Panc1 (cell line): ENCODE measurements around the gene MRPS5. TPM values are rescaled to one million over a fixed set of nuclear protein-coding genes. Genes with fewer than 3 reads are reported as not detected.

Experiments
- ATAC-seq: fragments of 200-7000 bp; cut with Tn5 transposase; 2 replicates; pipeline ENCODE4 v1.9.1; 2020; ENCODE audit warnings: mild to moderate bottlenecking, moderate library complexity
- BruUV-seq: library from RNA; stranded (reverse); fragments of 400-500 nt; replicated peaks from 2 replicates; lab custom pipeline; 2021; lab: Mats Ljungman, UMichigan
- CTCF ChIA-PET: fragments of 300-600 bp; sonication (Branson Sonifier 250); formaldehyde crosslinking; loops from one replicate; lab custom pipeline; 2022; ENCODE audit warnings: antibody characterized with exemption; lab: Charles Lee
- POLR2A ChIA-PET: fragments of 300-600 bp; sonication (Branson Sonifier 250); formaldehyde crosslinking; loops from one replicate; lab custom pipeline; 2022; ENCODE audit warnings: antibody characterized with exemption; lab: Charles Lee
- DNase-seq: peaks from one replicate; pipeline ENCODE4 v3.0.0-alpha.2; 2010; ENCODE audit warnings: low read depth, low spot score
- H3K27ac ChIP-seq: 2 replicates; pipeline ENCODE4 v1.5.1; 2011; ENCODE audit warnings: mild to moderate bottlenecking, low read length, inconsistent platforms
- H3K27me3 ChIP-seq: fragments of 200-500 bp; sonication (Bioruptor generic); 2 replicates; pipeline ENCODE4 v1.6.0; 2014; ENCODE audit warnings: low read length, inconsistent platforms; ENCODE audit not compliant: control insufficient read depth, insufficient read depth
- H3K36me3 ChIP-seq: fragments of 200-500 bp; sonication (Bioruptor generic); 2 replicates; pipeline ENCODE4 v1.5.1; 2014; ENCODE audit warnings: inconsistent platforms, mild to moderate bottlenecking, low read length, moderate library complexity; ENCODE audit not compliant: control insufficient read depth, insufficient read depth
- H3K4me1 ChIP-seq: 2 replicates; pipeline ENCODE4 v1.5.1; 2011; ENCODE audit warnings: inconsistent platforms, mild to moderate bottlenecking, low read length, moderate library complexity; ENCODE audit not compliant: control insufficient read depth, insufficient read depth
- H3K4me3 ChIP-seq, 2 experiments: 2 replicates each; pipeline ENCODE4 v1.5.1; 2011 to 2012; ENCODE audit warnings: low read depth in 2 of 2, low read length in 2 of 2, mild to moderate bottlenecking in 2 of 2, inconsistent platforms in 1 of 2, moderate library complexity in 1 of 2
- H3K9me3 ChIP-seq: fragments of 200-500 bp; sonication (Bioruptor generic); 2 replicates; pipeline ENCODE4 v1.5.1; 2014; ENCODE audit warnings: low read depth, mild to moderate bottlenecking, inconsistent platforms, low read length, moderate library complexity; ENCODE audit not compliant: control insufficient read depth, insufficient read depth
- POLR2AphosphoS5 ChIP-seq: IDR thresholded peaks from 2 replicates; pipeline ENCODE4 v1.6.1; 2012; ENCODE audit warnings: mild to moderate bottlenecking, low read depth, low read length, moderate library complexity
- SIN3A ChIP-seq: IDR thresholded peaks from 2 replicates; pipeline ENCODE4 v1.6.1; 2012; ENCODE audit warnings: low read depth, mild to moderate bottlenecking, low read length, moderate library complexity, borderline replicate concordance; ENCODE audit not compliant: insufficient read depth
- TCF7L2 ChIP-seq: IDR thresholded peaks from 2 replicates; pipeline ENCODE4 v1.6.1; 2011; ENCODE audit warnings: mild to moderate bottlenecking, low read depth, low read length, inconsistent platforms
- in situ Hi-C: cut with HindIII; loops from 2 replicates; pipeline ENCODE4 v1.10.0; 2016; ENCODE audit warnings: low sequenced_read_pairs, low pct_unique_long_range_greater_than_20kb
- intact Hi-C: fragments of 100-400 bp; cut with micrococcal nuclease; formaldehyde crosslinking; loops from one replicate; pipeline ENCODE4 v1.10.0; 2022; ENCODE audit not compliant: unreplicated experiment
- total RNA-seq: library from RNA; stranded (reverse); gene quantifications from one replicate; pipeline ENCODE4 v1.2.1, GENCODE V29; 2021; ENCODE audit not compliant: unreplicated experiment
- TF ChIP-seq, protein P1 (sequence below): fragments of 450-650 bp; IDR thresholded peaks from 2 replicates; pipeline ENCODE4 v1.5.1; 2017; ENCODE audit warnings: mild to moderate bottlenecking
- TF ChIP-seq, protein P2 (sequence below), 2 experiments: IDR thresholded peaks; 2 replicates each; pipeline ENCODE4 v1.6.1; 2011 to 2012; ENCODE audit warnings: low read depth in 2 of 2, control low read depth in 1 of 2, low read length in 1 of 2, mild to moderate bottlenecking in 1 of 2, moderate library complexity in 1 of 2; ENCODE audit not compliant: insufficient read depth in 1 of 2

MRPS5 gene
- total RNA-seq, 1 experiment from 2014 or later = 95.8 TPM

DNA sequence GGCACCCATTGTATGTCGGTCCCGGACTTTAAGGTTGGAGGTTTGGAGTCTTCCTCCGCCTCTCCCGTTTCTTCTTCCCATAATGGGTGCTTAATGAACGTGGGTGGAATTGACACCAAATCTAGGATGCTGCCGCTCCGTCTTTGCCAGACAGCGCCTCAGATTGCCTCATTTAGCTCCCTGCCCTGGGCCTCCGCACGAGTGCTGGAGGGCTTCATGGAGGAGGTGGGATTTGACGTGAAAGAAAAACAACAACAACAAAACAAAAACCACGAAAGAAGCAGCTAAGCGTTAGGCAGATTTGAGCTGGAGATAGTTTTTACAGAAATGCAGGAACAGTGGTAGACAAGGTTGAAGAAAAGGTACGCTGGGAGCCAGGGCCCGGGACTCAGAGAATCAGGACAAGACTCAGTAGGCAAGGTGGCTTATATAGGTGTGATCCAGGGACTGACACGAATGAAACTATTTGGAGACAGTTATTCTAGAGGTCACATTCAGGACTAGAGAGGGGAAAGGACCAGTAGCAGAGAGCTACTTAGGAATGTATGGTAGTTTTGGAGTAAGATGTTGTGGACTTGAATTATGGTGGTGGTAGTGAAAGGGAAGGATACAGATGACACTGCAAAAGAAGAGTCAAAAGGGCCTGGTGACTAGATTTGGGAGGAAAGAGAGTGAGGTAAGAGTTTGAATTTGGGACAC lies 44.6 kb upstream of the MRPS5 start:
- intact Hi-C loops = no loop called here
- TF ChIP-seq, protein P1, sequence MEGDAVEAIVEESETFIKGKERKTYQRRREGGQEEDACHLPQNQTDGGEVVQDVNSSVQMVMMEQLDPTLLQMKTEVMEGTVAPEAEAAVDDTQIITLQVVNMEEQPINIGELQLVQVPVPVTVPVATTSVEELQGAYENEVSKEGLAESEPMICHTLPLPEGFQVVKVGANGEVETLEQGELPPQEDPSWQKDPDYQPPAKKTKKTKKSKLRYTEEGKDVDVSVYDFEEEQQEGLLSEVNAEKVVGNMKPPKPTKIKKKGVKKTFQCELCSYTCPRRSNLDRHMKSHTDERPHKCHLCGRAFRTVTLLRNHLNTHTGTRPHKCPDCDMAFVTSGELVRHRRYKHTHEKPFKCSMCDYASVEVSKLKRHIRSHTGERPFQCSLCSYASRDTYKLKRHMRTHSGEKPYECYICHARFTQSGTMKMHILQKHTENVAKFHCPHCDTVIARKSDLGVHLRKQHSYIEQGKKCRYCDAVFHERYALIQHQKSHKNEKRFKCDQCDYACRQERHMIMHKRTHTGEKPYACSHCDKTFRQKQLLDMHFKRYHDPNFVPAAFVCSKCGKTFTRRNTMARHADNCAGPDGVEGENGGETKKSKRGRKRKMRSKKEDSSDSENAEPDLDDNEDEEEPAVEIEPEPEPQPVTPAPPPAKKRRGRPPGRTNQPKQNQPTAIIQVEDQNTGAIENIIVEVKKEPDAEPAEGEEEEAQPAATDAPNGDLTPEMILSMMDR = no peak
- no peak for TF ChIP-seq SIN3A
- TF ChIP-seq, protein P2, sequence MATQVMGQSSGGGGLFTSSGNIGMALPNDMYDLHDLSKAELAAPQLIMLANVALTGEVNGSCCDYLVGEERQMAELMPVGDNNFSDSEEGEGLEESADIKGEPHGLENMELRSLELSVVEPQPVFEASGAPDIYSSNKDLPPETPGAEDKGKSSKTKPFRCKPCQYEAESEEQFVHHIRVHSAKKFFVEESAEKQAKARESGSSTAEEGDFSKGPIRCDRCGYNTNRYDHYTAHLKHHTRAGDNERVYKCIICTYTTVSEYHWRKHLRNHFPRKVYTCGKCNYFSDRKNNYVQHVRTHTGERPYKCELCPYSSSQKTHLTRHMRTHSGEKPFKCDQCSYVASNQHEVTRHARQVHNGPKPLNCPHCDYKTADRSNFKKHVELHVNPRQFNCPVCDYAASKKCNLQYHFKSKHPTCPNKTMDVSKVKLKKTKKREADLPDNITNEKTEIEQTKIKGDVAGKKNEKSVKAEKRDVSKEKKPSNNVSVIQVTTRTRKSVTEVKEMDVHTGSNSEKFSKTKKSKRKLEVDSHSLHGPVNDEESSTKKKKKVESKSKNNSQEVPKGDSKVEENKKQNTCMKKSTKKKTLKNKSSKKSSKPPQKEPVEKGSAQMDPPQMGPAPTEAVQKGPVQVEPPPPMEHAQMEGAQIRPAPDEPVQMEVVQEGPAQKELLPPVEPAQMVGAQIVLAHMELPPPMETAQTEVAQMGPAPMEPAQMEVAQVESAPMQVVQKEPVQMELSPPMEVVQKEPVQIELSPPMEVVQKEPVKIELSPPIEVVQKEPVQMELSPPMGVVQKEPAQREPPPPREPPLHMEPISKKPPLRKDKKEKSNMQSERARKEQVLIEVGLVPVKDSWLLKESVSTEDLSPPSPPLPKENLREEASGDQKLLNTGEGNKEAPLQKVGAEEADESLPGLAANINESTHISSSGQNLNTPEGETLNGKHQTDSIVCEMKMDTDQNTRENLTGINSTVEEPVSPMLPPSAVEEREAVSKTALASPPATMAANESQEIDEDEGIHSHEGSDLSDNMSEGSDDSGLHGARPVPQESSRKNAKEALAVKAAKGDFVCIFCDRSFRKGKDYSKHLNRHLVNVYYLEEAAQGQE (IDR thresholded peaks at IDR 0.05; ENCODE audit: insufficient read depth in 1 of 2, low read depth in 2 of 2, low read length in 1 of 2) = no peak
- no peak for TF ChIP-seq TCF7L2
- TF ChIP-seq POLR2AphosphoS5 = no peak
- POLR2A ChIA-PET = no interaction called here
- DNase-seq = no peak
- CTCF ChIA-PET = interaction anchor here (0.5 kb wide), 1 partner anchor 27 kb away, joined by 6 read pairs; no protein-coding TSS in a partner anchor
- Histone ChIP-seq H3K4me3 (peak overlapping the region; percentile 89 to 99), H3K27me3 (no peaks in the 10 kb centered on the region), H3K36me3 (peaks cover 2% of the 10 kb centered on the region; the same call in 1 of the 2 replicates), H3K27ac (peak overlapping the region; percentile 99), H3K4me1 (peaks cover 11% of the 10 kb centered on the region), H3K9me3 (no peaks in the 10 kb centered on the region)
- in situ Hi-C loops = no loop called here
- no peak; the same call in 1 of the 2 replicates for ATAC-seq
- BruUV-seq = TSS peak; percentile 78

DNA sequence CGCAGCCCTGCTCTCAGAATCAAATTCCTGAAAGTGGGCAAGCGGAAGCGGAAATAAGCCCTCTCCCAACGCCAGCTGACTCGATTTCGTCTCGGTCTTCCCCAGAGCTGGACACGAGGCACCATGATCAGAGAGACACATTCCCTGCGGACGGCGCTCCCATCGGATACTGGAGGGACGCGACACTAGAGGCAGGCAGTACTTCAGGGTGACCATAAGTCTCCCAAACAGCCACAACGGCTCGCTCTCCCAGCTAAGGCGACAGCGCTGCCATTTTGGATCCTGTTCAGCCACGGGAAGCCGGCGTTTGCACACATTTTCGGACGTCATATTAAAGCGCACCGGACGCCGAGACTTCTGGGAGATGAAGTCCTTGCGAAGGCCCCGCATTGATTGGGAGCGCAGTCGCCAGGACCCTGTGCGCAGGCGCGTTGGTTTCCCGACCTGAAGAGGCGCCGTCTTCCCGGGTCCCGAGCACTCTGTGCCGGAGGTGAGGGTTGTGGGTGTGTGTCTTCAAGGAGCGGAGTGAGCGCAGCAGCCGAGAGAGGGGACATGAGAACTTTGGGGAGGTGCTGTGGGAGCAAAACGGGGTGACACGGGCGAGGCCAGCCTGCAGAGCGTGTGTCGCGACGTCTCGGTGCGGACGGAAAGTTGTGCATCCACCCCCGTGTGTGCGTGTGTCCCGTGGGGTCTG lies 43.9 kb upstream of the MRPS5 start, which contains the start of gene ZNF2:
Gene ZNF2, plus strand, starts transcription at position 439 of the 694 bp plus-strand sequence. CDS start 10,418 bp downstream, outside the sequence.
- Histone ChIP-seq H3K4me1 (peaks cover 11% of the 10 kb centered on the region), H3K27ac (peak within 1 kb of the TSS; percentile 99), H3K9me3 (no peaks in the 10 kb centered on the region), H3K27me3 (no peaks in the 10 kb centered on the region), H3K4me3 (peak within 1 kb of the TSS; percentile 89 to 99), H3K36me3 (peaks cover 2% of the 10 kb centered on the region; the same call in 1 of the 2 replicates)
- TF ChIP-seq POLR2AphosphoS5 (peak; percentile 94), SIN3A (peak; percentile 60; the same call in 1 of the 2 replicates)
- TF ChIP-seq, protein P2 (IDR thresholded peaks at IDR 0.05; ENCODE audit: insufficient read depth in 1 of 2, low read depth in 2 of 2, low read length in 1 of 2) = no peak
- POLR2A ChIA-PET = no interaction called here
- CTCF ChIA-PET = no interaction called here
- ATAC-seq (peak; percentile 97), DNase-seq (peak; percentile 88)
- in situ Hi-C loops (no loop called here), intact Hi-C loops (no loop called here)
- no TSS peak for BruUV-seq
